GM12873 (cell line): ENCODE results near the gene LARP7.

Source experiments
- TF ChIP-seq, protein P1 (sequence below): IDR thresholded peaks from 2 replicates; pipeline ENCODE4 v1.5.1; 2012; ENCODE audit warnings: low read depth, mild to moderate bottlenecking, moderate library complexity, low read length, control low read depth; ENCODE audit not compliant: insufficient read depth; ENCODE audit errors: missing control alignments

Gene LARP7

DNA sequence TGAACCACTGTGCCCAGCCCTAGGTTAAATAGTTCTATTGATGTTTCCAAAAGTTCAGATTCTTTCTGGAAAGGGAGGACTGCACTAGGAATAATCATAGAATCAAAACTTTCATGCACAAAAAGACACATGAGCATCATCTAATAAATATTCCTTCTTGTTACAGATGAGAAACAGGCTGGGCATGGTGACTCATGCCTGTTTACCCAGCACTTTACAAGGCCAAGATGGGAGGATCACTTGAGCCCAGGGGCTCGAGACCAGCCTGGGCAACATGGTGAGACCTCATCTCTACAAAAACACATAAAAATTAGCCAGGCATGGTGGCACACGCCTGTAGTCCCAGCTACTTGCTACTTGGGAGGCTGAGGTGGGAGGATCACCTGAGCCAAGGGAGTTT lies 27.7 kb downstream of the LARP7 start:
- TF ChIP-seq, protein P1, sequence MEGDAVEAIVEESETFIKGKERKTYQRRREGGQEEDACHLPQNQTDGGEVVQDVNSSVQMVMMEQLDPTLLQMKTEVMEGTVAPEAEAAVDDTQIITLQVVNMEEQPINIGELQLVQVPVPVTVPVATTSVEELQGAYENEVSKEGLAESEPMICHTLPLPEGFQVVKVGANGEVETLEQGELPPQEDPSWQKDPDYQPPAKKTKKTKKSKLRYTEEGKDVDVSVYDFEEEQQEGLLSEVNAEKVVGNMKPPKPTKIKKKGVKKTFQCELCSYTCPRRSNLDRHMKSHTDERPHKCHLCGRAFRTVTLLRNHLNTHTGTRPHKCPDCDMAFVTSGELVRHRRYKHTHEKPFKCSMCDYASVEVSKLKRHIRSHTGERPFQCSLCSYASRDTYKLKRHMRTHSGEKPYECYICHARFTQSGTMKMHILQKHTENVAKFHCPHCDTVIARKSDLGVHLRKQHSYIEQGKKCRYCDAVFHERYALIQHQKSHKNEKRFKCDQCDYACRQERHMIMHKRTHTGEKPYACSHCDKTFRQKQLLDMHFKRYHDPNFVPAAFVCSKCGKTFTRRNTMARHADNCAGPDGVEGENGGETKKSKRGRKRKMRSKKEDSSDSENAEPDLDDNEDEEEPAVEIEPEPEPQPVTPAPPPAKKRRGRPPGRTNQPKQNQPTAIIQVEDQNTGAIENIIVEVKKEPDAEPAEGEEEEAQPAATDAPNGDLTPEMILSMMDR, result no peak

DNA sequence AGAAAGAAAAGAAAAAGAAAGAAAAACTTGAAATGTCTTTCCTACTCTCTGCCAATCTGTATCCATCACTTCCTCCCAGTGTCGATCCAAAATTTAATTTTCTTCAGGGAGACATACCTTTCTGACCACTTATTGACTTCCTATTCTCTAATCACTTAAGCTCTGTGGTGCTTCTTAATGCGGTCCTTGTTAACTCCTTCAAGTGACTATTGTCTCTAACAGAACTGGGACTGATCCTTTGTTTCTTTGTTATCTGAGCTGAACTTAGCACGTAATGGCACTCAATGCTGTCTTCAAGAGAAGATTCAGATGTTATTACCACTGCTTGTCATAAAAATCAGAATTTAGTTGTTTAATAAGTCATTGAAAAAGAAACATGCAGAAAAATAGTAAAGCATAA lies 31.2 kb downstream of the LARP7 start:
- TF ChIP-seq, protein P1, result no peak

DNA sequence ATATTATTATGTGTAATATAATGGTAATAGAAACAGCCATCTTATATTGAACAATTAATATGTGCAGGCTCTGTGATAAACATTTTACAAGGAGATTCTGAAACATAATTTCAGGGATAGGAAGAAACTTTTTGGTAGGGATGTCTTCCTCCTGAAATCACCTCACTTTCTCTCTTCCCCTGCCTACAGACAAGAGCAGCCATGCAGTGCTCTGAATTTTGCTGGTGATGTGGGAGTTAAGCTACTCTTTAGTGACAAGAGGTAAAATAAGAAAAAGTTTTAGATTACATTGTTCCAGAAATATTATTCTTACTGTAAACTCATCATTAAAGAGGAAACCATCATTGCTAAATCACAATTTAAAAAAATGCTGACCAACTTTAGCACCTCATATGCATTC lies 36.1 kb downstream of the LARP7 start:
- TF ChIP-seq, protein P1, result no peak

DNA sequence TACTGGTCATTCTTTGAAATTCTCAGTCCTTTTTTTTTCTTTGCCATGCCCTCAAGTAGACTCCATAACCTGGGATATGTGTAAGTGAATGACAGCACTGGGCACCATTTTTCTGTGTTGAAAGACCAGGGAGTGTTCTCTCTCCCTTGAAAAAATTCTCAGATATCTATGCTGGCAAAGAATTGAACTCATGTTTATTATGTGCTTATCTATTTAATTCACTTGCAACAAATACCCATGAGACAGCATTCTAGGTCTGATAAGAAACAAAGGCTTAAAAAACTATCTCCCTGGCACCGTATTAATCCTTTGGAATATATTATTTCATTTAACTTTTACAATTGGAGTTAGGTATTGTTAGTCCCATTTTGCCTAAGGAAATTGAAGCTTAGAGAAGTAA lies 36.7 kb downstream of the LARP7 start:
- TF ChIP-seq, protein P1, result no peak

DNA sequence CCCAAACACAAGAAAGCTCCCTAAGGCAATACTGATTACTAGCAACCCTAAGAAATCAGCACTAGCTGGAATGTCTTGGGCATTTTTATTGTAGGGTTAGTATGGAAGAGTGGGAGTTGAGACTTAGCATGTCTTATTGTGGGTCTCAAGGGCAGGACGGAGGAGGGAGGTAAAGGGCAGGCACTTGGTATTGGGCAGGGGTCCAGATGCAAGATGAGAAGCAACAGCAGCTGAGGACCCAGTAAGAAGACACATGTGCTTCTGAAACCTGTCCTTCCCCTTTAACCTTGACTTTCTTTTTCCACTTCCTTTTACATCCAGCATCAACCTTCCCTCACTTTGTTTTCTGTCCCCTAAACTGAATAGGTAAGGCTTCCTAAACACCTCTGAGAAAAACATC lies 37.4 kb downstream of the LARP7 start:
- TF ChIP-seq, protein P1, result no peak

DNA sequence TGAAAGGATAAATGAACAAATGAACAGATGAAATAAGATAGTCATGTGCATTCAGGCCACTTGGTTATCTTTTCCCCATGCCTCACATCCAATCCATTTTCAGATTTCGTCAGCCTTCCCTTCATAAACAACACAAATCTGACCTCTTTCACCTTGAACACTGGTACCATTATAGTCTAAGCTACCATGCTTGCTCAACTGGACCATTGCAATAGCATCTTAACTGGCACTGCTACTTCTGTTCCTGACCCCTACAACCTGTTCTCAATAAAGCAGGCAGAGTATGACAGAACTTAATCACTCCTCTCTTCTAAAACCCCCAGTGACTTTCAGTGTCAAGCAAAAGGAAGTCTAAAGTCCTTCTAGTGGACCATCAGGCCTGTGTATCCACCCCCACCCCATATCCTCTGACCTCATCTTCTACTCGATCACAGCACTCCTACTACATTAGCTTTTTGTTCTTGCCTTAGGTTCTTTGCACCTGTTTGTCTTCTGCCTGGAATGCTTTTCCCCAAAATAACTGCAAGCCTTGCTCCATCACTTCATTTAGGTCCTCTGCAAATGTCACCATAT lies 40.7 kb downstream of the LARP7 start:
- TF ChIP-seq, protein P1, result no peak

DNA sequence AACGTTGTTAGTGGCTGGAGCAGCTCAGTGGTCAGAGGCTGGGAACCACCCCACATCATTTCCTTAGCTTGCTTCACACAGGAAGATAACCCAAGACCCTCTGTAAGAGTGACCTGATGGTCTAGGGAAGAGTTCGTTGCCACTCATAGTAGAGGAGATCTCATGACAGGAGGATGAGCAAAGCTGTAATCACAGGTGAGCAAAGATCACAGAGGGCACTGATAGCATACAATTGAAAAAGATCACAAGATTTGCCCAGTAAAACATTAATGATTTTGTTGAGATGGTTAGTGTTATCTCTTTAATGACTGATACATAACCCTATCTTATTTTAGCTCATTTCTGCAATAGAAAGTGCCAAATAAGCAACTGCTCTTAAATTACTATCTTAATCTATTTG lies 44.1 kb downstream of the LARP7 start:
- TF ChIP-seq, protein P1, result no peak
